ENCODE measurements around the gene CLIC5. TPM values are rescaled to one million over a fixed set of nuclear protein-coding genes. Genes with fewer than 3 reads are reported as not detected.

CLIC5 gene
- polyA plus RNA-seq, 1 experiment = not detected

GRCh38 chr6:46016063-46016608, 476 bp upstream of the CLIC5 start:
- Histone ChIP-seq H3K27ac (ENCODE audit: low read depth, low read length) (no peak overlapping the region), H3K4me3 (ENCODE audit: low read depth, low read length) (no peak overlapping the region), H3K9me3 (ENCODE audit: control insufficient read depth, insufficient read depth, low read length) (no peaks in the 10 kb centered on the region; the same call in 1 of the 2 replicates), H3K27me3 (ENCODE audit: control insufficient read depth, insufficient read depth, low read length) (peaks cover 34% of the 10 kb centered on the region)
- no peak for DNase-seq (ENCODE audit: low read depth, low spot score)
- no peak for TF ChIP-seq CTCF (IDR thresholded peaks at IDR 0.05; ENCODE audit: low read depth, low read length)
- CTCF ChIA-PET = no interaction called here
- POLR2A ChIA-PET = no interaction called here

GRCh38 chr6:46014511-46015118, 1.0 kb downstream of the CLIC5 start:
- H3K27me3 ChIP-seq (ENCODE audit: control insufficient read depth, insufficient read depth, low read length) = peaks cover 36% of the 10 kb centered on the region
- POLR2A ChIA-PET = no interaction called here

GRCh38 chr6:46014046-46014445, 1.6 kb downstream of the CLIC5 start:
- no peak for DNase-seq (ENCODE audit: low read depth, low spot score)
- no peak for TF ChIP-seq CTCF (IDR thresholded peaks at IDR 0.05; ENCODE audit: low read depth, low read length)
- Histone ChIP-seq H3K27ac (ENCODE audit: low read depth, low read length) (no peak overlapping the region), H3K27me3 (ENCODE audit: control insufficient read depth, insufficient read depth, low read length) (peaks cover 36% of the 10 kb centered on the region), H3K4me3 (ENCODE audit: low read depth, low read length) (no peak overlapping the region), H3K9me3 (ENCODE audit: control insufficient read depth, insufficient read depth, low read length) (no peaks in the 10 kb centered on the region; the same call in 1 of the 2 replicates)
- ChIA-PET POLR2A (no interaction called here), CTCF (no interaction called here)

More at GRCh38 chr6:46014511-46015118, 1.0 kb downstream of the CLIC5 start:
- Histone ChIP-seq H3K27ac (ENCODE audit: low read depth, low read length) (no peak overlapping the region), H3K9me3 (ENCODE audit: control insufficient read depth, insufficient read depth, low read length) (no peaks in the 10 kb centered on the region; the same call in 1 of the 2 replicates), H3K4me3 (ENCODE audit: low read depth, low read length) (no peak overlapping the region)
- no peak for TF ChIP-seq CTCF (IDR thresholded peaks at IDR 0.05; ENCODE audit: low read depth, low read length)
- CTCF ChIA-PET = no interaction called here
- DNase-seq (ENCODE audit: low read depth, low spot score) = no peak

- TF ChIP-seq CTCF (IDR thresholded peaks at IDR 0.05; ENCODE audit: low read depth, low read length) = no peak
- POLR2A ChIA-PET = no interaction called here
- peaks cover 36% of the 10 kb centered on the region for H3K27me3 ChIP-seq (ENCODE audit: control insufficient read depth, insufficient read depth, low read length)
- no peak for DNase-seq (ENCODE audit: low read depth, low spot score)
- no peak overlapping the region for H3K27ac ChIP-seq (ENCODE audit: low read depth, low read length)
- H3K4me3 ChIP-seq (ENCODE audit: low read depth, low read length) = no peak overlapping the region
- CTCF ChIA-PET = no interaction called here
- H3K9me3 ChIP-seq (ENCODE audit: control insufficient read depth, insufficient read depth, low read length) = no peaks in the 10 kb centered on the region; the same call in 1 of the 2 replicates
These were observed 2.0 kb downstream of the CLIC5 start for GRCh38 chr6:46013639-46014038.

GRCh38 chr6:46012834-46013233, 2.8 kb downstream of the CLIC5 start:
- no peak for DNase-seq (ENCODE audit: low read depth, low spot score)
- peaks cover 36% of the 10 kb centered on the region for H3K27me3 ChIP-seq (ENCODE audit: control insufficient read depth, insufficient read depth, low read length)
- H3K27ac ChIP-seq (ENCODE audit: low read depth, low read length) = no peak overlapping the region
- H3K4me3 ChIP-seq (ENCODE audit: low read depth, low read length) = no peak overlapping the region
- ChIA-PET POLR2A (no interaction called here), CTCF (no interaction called here)
- H3K9me3 ChIP-seq (ENCODE audit: control insufficient read depth, insufficient read depth, low read length) = no peaks in the 10 kb centered on the region; the same call in 1 of the 2 replicates
- TF ChIP-seq CTCF (IDR thresholded peaks at IDR 0.05; ENCODE audit: low read depth, low read length) = no peak

Measured in AG04450 (cell line).